A172 (cell line): Measurements from ENCODE around the gene ELF2. TPM values are rescaled to one million over a fixed set of nuclear protein-coding genes. Genes with fewer than 3 reads are reported as not detected.
"Not testable (repeated sequence)": the region's sequence is repeated elsewhere in the genome, so short reads cannot be mapped to it uniquely, and the experiment has no call there.

ENCODE experiments used
- DNase-seq: peaks from one replicate; pipeline ENCODE4 v3.0.0-alpha.2; 2015; ENCODE audit warnings: low spot score
- total RNA-seq: library from RNA; depleted of rRNA; stranded (reverse); fragments of >200 nt; shearing (Covaris generic); gene quantifications from 2 replicates; pipeline ENCODE4 v1.2.3, GENCODE V29; 2014

ELF2 gene
- total RNA-seq, 1 experiment from 2014 or later: 15.0 TPM

DNA sequence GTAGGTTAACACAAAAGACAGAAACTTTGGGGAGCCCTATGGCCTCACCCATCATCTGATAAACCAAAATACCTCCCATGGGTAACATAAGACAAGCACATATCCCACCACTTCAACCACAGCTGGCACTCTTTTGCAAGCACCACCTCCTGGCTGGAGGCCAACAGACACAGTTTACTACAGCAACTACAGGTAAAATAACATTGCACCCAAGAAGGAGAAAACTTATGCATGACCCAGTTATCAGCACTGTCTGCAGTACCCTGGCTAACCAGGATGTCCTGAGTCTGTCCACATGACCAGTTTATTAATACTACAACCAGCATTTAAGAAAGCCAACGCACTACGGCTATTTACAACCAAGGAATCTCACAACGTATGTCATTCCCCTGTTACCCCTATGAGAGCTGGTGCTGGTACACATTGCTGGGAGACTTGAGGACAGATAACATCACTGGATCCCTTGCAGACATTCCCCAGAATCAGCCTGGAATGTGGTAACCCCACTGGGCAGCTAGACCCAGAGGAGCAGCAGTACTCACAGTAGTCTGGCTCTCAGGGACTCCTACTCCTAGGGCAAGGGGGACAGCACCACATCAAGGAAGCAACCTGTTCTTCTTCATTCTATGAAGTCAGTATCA lies 32.0 kb downstream of the ELF2 start:
- DNase-seq: no peak

DNA sequence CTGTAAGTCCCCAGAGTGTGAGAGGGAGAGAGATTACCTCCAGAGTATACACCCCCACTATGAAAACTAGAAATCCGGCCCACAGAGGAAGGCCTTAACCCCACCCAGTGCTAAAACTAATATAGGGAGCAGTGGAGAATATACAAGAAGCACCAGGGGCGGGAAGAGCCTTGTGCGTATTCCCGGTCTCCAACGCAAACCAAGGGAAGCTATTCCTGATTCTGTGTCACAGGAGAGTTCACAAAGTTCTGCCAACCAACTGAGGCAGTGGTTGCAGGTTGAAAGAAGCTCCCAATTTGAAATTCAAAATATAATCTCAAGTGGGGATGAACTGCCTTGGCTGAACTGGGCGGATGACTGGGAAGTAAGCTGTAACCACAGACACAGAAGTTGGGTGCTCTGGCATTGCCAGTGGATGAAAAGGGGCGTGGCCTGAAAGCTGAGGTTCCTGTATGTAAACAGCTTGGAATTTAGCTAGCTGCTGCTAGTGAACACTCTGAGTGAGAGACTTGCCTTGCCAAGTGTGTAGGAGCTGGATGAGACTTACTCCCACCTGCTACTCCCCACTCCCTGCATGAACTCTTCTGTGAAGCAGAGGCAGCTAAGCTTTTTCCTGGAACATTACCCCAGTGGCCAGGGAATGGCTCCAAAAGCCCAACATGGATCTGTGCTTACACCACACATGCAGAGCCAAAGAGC lies 32.7 kb downstream of the ELF2 start:
- DNase-seq: peak; percentile 59

DNA sequence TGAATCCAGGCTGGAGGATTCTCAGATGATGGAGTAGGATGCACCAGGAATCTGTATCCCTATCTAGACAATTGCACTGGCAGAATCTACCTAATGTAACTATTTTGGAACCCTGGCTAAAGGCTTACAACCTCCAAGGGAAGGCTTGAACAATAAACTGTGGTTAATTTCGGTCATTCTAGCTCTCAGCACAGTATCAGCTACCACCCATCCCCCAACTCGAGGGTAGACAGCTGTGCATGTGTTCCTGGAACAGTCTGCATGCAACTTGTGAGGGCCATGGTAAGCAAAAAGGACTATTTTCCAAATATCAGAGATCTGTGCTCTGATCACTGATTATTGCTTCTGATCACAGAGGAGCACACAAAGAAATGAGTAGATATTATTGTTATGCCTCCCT lies 34.0 kb downstream of the ELF2 start:
- no peak for DNase-seq

DNA sequence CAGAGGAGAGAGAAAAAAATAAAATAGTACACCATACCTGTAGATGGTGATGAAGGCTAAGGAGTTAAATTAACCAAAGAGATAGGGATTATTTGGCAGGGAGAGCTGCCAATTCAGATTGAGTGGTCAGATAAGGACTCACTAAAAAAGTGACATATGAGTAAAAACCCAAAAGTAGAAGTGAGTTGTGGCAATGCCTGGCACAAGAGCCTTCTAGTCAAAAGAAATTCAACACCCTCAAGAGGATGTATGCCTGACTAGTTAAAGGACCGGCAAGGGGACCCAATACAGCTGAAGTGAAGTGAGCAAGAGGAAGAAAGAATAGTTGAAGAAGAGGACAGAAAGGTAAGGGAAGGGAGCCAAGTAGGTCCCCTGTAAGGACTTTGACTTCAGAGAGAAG lies 34.9 kb downstream of the ELF2 start:
- no peak for DNase-seq

DNA sequence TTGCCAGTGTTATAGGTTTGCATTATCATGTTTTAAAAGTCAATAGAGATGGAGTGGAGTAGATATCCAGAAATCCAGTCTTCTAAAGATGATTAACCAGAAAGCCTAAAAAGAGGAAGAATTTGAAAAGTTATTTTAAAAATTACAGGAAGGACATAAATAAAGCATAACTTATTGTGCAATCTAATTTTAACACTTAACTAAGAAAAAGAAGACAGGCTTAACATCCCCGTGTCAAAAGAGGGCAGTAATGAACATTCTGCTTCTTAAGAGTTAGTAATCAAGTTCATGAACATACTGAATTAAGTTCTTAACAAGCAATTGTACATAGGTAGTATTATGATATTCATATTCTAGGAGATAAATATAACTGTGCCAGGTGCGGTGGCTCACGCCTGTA lies 39.3 kb downstream of the ELF2 start:
- no peak for DNase-seq

DNA sequence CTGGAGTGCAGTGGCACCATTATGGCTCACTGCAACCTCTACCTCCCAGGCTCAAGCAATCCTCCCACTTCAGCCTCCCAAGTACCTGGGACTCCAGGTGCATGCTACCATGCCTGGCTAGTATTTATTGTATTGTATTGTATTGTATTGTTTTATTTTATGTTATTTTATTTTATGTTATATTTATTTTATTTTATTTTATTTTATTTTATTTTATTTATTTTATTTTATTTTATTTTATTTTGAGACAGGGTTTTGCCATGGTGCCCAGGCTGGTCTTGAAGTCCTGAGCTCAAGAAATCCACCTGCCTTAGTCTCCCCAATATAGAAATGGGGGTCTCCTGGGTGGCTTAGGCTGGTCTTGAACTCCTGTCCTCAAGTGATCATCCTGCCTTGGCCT lies 42.6 kb downstream of the ELF2 start:
- no peak for DNase-seq

DNA sequence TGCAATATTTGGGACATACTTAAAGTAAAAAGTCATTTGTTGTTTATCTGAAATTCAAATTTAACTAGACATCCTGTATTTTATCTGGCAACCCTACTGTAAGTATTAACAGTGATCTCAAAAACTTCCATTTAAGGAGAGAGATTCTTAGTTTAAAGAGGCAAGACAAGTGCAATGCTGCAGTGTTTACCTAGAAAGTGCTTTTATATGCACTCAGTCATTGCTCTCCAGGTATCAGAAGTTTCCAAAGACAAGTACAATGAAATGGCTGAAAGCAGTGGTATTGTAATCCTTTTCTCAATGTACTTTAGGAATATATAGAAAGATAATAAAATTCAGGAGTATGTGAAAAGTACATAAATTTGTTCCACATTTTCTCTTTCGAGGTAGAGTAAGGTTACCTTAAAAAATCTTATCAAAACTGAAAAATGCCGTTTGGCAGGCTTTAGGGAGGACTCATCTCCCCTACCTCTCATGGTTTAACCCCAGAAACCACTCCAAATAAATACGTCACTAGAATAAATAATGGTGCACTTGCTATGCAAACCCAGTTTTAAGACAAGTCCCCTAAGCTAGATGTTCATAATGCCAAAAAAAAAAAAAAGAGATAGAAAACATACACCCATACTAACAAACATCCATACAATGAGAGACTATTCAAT lies 45.7 kb downstream of the ELF2 start:
- no peak for DNase-seq

DNA sequence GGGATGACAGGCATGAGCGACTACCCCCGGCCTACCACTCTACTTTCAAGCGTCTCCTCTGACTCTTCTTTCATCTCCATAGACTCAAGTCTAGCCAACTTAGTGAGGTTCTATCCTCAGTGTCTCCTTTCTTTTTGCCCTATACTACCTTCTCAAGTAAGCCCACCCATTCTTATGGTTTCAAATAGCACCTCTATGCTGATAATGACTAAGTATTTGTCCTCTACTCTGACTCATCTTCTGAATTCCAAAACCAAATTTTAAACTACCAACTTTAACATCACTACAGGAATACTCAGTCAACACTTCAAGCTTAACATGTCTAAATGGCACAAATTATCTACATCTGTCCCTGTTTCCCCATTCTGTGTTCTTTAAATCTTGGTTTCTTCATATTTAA lies 47.8 kb downstream of the ELF2 start:
- no peak for DNase-seq

DNA sequence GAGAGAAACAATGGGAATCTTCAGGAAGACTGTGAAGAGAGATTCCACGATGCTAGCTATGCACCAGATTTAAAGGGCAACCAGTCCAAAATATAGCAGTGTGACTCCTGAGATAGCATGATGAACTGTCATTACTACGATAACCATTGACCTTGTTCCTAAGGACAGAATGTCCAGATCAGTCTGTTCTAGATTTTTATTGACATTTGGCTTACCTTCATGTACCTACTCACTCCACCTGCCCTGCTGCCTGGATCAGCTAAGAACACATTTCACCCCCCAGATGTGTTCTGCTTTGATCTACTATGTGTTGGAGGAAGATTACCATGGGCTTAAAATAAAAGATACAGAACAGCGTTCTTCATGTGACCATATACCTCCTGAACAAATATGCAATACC lies 50.1 kb downstream of the ELF2 start:
- no peak for DNase-seq

DNA sequence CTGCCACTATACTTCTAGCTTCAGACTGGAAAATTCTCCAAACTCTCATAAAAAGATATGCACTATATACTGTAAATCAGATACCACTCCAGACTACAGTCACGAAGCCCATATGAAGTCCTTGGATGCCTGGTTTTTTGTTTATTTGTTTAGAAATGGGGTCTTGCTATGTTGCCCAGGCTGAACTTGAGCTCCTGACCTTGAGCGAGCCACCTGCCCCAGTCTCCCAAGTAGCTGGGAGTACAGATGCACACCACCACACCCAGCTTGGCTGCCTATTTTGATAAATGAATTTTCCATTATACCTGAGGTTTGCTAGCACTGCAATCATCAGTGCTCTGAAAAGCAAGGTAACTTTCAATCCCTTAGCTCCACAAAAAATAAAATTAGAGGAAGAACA lies 53.1 kb downstream of the ELF2 start:
- DNase-seq: no peak

DNA sequence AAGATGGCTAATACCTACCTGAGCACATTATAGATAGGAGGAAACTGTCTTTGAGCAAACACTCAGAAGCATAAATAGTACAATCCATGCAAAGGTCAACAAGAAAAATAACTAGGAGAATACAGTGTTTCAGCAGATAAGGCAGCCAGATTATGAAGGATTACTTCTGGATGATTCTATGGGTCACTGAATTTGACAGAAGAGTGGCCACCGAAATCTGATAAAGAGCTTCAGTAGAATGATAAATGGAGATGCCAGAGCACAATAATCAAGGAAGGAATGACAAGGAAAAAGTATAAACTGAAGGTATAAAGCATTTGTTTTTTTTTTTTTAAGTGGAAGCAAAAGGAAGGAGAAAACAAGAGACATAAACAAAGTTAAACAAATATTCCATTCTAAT lies 58.7 kb downstream of the ELF2 start:
- no peak for DNase-seq

DNA sequence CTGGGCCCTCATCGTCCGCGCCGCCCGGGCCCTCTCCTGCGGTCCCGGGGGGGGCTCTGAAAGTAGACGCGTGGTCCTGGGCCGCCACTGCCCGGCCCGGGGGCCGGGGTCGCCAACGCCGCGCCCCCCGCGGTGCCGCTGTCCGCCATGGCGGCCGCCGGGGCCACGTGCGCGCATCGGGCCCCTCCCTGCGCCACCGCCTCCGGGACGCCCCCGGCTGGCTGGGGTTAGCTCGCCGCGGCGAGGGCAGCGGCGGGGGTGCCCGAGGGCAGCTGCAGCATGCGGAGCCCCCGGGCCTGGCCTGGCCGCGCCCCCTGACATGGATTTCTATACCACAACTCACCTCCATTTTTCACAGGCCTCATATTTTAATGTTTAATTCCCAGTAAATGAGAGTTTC lies 61.8 kb downstream of the ELF2 start:
- DNase-seq: no peak

DNA sequence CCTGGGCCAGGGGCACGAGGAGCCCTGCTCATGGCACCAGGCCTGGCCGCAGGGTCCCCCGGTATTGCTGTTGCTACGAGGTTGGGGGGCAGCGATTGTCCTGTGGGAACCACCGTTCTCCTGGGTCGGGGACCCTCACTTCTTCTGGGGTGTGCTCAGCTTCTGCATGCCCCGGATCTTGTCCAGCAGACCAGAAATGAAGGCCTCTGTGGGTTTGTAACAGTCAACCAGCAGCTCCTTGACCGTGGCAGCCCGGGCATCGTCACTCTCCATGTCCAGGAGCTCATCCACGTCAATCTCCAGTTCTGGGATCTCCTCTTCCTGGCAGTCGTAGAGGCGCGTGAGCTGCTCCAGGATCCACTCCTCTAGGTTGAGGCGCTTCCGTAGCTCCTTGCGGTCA lies 62.2 kb downstream of the ELF2 start:
- not testable (repeated sequence) for DNase-seq

DNA sequence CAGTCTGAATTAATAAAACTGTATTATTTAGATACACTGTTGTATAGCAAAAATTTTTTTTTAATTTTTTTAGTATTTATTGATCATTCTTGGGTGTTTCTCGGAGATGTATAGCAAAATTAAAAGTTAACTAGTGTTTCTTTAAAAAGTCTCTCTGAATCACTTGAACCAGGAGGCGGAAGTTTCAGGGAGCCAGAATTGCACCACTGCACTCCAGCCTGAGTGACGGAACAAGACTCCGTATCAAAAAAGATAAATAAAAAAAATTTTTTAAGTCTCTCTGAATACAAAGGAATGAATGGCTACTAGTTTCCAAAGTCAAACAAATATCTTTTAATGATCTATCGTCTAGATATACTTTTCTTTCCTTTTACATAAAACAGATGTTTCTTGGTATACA lies 64.4 kb downstream of the ELF2 start:
- no peak for DNase-seq

DNA sequence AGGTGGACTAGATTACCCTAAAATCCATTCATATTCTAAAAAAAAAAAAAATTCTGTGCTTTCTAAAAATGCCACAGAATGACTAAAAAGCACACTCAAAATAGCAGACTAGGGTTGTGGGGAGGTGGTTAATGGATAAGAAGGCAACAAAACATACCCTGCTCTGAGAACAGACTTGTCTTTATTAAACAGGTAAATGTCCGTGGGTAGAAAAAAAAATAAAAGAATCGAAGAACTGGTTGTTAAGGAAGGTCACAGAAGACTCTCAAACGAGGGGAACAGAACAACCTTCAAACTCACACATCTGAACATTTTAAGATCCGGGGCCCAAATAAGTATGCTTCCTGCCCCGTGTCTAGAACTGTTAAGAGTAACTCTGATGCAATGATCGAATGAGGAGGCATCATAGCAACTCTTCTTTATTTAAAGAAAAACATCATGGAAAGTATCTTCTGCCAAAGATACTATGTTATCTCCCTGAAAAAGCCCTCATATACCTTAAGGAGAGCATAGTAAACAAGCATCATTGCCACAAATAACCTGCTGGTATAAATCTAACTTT lies 68.4 kb downstream of the ELF2 start:
- no peak for DNase-seq

DNA sequence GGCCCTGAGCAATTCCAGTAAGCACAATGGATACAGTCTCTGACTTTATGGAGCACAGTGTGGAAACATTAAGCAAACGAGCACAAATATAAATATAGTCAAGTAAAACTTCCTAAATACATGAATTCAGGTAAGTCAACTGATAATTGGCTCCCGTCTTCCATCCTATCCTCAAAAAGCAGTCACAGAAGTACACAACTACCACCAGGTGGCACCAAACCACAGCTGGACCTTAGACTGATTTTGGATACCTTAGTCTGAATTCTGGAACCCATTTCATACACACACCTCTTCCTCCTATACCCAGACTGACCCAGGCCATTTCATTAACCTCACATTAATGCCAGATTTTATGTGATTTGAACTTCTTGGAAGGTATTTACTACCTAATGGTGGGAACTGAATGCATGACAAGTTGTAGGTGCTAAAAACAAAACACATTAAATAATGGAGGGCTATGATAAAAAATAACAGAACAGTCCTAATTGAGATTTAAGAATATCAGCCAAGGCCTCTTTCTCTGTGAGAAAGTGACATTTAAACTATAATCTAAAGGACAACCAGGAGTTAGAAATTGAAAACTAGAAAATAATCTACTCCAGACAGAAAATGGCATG lies 77.5 kb downstream of the ELF2 start:
- peak; percentile 46 for DNase-seq

DNA sequence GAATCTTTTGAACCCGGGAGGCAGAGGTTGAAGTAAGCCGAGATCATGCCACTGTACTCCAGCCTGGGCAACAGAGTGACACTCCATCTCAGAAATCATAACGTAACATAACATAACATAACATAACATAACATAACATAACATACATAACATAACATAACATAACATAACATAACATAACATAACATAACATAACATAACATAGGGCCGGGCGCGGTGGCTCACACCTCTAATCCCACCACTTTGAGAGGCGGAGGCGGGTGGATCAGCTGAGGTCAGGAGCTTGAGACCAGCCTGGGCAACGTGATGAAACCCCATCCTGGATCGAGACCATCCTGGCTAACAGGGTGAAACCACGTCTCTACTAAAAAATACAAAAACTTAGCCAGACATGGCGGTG lies 84.7 kb downstream of the ELF2 start:
- no peak for DNase-seq

DNA sequence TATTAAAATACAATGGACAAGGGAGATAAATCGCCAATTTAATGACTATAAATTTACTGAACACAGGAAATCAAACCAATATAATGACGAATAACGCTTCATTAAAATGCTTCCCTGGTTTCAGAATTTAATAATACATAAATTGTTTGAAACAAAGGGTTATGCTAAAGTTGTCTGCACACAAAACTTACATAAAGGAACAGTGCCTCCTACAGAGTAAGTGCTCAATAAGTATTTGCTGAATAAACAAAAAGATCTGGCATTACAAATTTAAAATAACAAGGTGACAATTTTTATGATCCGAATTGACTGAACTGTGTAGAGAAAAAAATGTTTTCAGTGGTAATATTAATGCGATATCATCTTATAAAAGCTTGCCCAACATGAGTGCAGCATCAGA lies 91.9 kb downstream of the ELF2 start:
- DNase-seq: peak; percentile 6

DNA sequence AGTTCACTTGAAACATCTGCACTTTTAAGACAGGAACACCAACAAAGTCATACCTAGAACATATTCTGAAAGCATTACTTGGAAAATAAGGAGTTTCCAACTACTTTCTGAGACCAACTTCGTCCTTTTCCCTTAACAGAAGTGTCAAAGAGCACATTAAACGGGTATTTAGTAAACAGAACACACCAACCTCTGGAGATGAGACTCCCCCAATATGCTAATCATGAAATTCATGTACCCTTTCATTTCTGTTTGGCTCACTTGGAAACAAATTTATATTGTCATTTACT lies 92.3 kb downstream of the ELF2 start:
- no peak for DNase-seq

DNA sequence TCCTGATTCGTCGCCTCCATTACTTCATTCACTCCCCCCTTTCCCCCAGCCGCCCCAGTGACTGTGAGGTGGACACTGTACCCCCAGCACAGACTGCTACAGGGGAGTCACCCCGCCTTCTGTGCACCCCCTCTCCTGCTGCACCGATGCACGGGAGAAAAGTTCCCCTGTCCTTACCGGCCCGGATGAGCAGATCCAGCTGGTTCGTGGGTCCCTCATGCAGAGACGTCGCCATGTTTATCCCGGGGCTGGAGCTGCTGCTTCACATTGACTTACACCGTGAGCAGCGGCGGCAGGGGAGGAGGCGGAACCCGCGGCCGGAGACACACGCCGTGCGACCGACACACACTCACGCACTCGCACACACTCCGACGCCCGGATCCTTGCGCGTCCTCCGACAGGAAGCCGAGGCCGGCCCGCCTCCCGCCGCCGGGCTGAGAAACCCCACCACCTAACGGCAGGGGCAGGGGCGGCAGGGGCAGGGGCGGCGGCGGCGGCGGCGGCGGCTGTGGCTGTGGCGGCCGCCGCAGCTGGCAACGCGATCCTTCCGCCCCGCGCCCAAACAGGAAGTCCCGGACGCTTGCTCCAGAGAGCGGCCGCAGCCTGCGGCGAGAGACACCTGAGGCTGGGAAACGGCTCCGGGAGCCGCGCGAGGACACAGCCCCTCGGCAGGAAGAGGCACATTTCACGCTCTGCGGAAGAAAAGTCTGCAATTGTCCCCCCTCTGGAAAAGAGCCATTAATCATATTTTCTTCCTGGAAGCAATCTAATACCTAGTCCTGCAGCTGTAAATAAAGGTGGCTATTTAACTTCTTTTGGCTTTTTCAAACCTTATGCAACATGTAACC lies 92.8 kb downstream of the ELF2 start:
- DNase-seq: peak; percentile 58

DNA sequence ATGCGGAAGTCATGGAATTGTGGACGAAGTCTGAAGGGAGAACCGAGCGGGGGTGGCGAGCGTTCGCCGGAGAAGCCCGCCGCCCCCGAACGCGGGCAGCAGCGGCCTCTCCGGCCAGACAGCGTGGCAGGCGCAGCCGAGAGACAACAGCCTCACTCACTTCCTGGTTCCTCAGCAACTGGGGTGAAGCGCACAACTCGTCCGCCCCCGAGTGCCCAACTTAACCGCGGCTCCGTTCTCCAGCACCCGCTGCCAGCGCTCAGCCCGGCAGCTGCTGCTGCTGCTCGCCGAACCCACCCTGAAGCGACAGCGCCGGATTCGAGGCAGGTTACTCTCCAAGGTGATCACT lies 93.4 kb downstream of the ELF2 start:
- DNase-seq: peak; percentile 51
